HG03066 (cell line): Measurements from ENCODE around the gene SYNPO2L.

Experiments used
- ATAC-seq: cut with Tn5 transposase; IDR thresholded peaks from one replicate; pipeline ENCODE4 v1.9.1; 2021; ENCODE audit warnings: low read depth; ENCODE audit not compliant: unreplicated experiment

SYNPO2L gene

GRCh38 chr10:73650537-73651331 is 5.1 kb downstream of the SYNPO2L start:
- ATAC-seq = no peak

GRCh38 chr10:73649876-73650536 is 5.8 kb downstream of the SYNPO2L start:
- ATAC-seq = no peak

- no peak for ATAC-seq
Observed at GRCh38 chr10:73648975-73649829, 6.6 kb downstream of the SYNPO2L start.

GRCh38 chr10:73647875-73648651 is 7.8 kb downstream of the SYNPO2L start:
- no peak for ATAC-seq

- ATAC-seq = no peak
Observed at GRCh38 chr10:73647211-73647874, 8.5 kb downstream of the SYNPO2L start.

GRCh38 chr10:73646598-73647041 is 9.2 kb downstream of the SYNPO2L start:
- ATAC-seq = no peak

GRCh38 chr10:73645251-73645650 is 10.6 kb downstream of the SYNPO2L start:
- ATAC-seq = no peak

- ATAC-seq = no peak
Observed at GRCh38 chr10:73644767-73645166, 11.1 kb downstream of the SYNPO2L start.

- peak; percentile 72 for ATAC-seq
Observed at GRCh38 chr10:73644015-73644743, 11.7 kb downstream of the SYNPO2L start.

- no peak for ATAC-seq
Observed at GRCh38 chr10:73643362-73643761, 12.5 kb downstream of the SYNPO2L start.

GRCh38 chr10:73641328-73642060 is 14.3 kb downstream of the SYNPO2L start, which contains the start of gene MYOZ1:
MYOZ1 (minus strand) TSS chr10:73641474; CDS start chr10:73640017, 1,457 bp downstream.
- no peak for ATAC-seq

GRCh38 chr10:73639286-73639685 is 16.5 kb downstream of the SYNPO2L start:
- ATAC-seq = no peak

- no peak for ATAC-seq
Observed at GRCh38 chr10:73635781-73636180, 20.0 kb downstream of the SYNPO2L start.

GRCh38 chr10:73634421-73634820 is 21.4 kb downstream of the SYNPO2L start:
- ATAC-seq = no peak

GRCh38 chr10:73629165-73629564 is 26.7 kb downstream of the SYNPO2L start:
- ATAC-seq = no peak

GRCh38 chr10:73628405-73628804 is 27.4 kb downstream of the SYNPO2L start:
- ATAC-seq = no peak

- no peak for ATAC-seq
Observed at GRCh38 chr10:73627300-73627699, 28.5 kb downstream of the SYNPO2L start.
